GM12891 (cell line): Measurements from ENCODE around the gene MAD1L1.

Source experiments
- POLR2A ChIP-seq: IDR thresholded peaks from 2 replicates; pipeline ENCODE4 v1.6.1; 2011; ENCODE audit warnings: low read depth, low read length, control low read depth
- POLR2AphosphoS5 ChIP-seq: IDR thresholded peaks from 2 replicates; pipeline ENCODE4 v1.6.1; 2011; ENCODE audit warnings: low read depth, low read length, control low read depth
- SPI1 ChIP-seq: IDR thresholded peaks from 2 replicates; pipeline ENCODE4 v1.6.1; 2011; ENCODE audit warnings: low read depth, low read length, control low read depth
- TAF1 ChIP-seq: IDR thresholded peaks from 2 replicates; pipeline ENCODE4 v1.6.1; 2011; ENCODE audit warnings: low read depth, low read length, control low read depth

DNA sequence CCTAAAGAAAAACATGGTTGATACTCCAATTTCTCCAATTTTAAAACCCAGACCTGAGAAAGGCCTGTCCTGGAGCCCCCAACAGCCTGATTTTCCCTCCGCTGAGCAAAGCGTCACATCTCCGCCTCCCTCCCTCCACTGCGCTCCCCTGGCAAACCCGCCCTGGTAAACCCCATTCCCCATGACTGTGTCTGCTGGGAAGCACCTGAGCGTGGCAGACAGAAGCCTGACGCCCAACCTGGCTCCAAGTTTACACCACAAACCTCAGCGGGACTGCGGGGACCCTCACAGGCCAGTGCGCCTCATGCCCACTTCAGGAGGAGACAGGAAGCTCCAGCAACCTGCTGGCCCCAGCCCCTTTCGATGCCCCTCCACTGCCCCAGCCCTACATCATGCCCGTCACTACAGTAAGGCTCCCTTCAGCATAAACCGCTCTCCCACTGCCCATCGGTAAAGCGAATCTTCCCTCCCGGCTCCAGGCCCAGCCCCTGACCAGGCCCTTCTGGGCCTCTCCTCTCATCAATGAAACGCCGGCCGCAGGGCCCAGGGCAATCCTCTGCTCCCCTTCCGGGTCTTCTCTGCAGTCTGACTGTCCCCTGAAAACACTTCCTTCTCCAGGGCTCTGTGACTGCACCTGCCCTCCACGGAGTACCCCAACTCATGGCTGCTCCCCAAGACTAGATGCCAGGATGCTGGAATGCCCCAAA lies 233.3 kb downstream of the MAD1L1 start:
- TF ChIP-seq TAF1 (no peak), POLR2A (no peak), POLR2AphosphoS5 (no peak), SPI1 (no peak)
